Stimulated activated naive CD8-positive, alpha-beta T cell treated with anti-CD3 and anti-CD28 coated beads, Interleukin-15, amount 100 ng/mL, for 72 hours (primary cell): ENCODE measurements around the gene FKBP14.
A peak's percentile ranks its signal among the peaks of the same experiment; 100 is the strongest.
"Not testable (repeated sequence)": the region's sequence is repeated elsewhere in the genome, so short reads cannot be mapped to it uniquely, and the experiment has no call there.

ENCODE experiments used
- ATAC-seq: fragments of 150-1000 bp; cut with Tn5 transposase; 2 replicates; pipeline ENCODE4 v1.10.0; 2021; ENCODE audit warnings: mild to moderate bottlenecking, moderate library complexity
- DNase-seq, 2 donors: peaks; one replicate each; pipeline ENCODE4 v3.0.0; 2021 to 2022
- H3K27ac Mint-ChIP-seq, 2 donors: one replicate each; pipeline ENCODE4 v1.8.0; 2022; ENCODE audit warnings: mild to moderate bottlenecking in 2 of 2, mixed read lengths in 2 of 2, moderate library complexity in 2 of 2
- H3K27me3 Mint-ChIP-seq: one replicate; pipeline ENCODE4 v1.8.0; 2022; ENCODE audit warnings: mixed read lengths
- H3K4me1 Mint-ChIP-seq: one replicate; pipeline ENCODE4 v1.8.0; 2022; ENCODE audit warnings: mild to moderate bottlenecking, mixed read lengths
- H3K4me3 Mint-ChIP-seq, 2 donors: one replicate each; pipeline ENCODE4 v1.8.0; 2022; ENCODE audit warnings: mild to moderate bottlenecking in 2 of 2, mixed read lengths in 2 of 2, moderate library complexity in 1 of 2
- H3K9me3 Mint-ChIP-seq, 2 donors: one replicate each; pipeline ENCODE4 v1.8.0; 2022; ENCODE audit warnings: mixed read lengths in 2 of 2

FKBP14 gene

GRCh38 chr7:30026229-30027064, at the start of gene FKBP14:
FKBP14 (minus strand) TSS chr7:30026702; CDS start chr7:30026508, 194 bp downstream.
- Mint-ChIP-seq H3K4me3 (no peak within 1 kb of the TSS), H3K27ac (peak within 1 kb of the TSS; percentile 94 to 96), H3K4me1 (peaks cover 22% of the 10 kb centered on the region), H3K9me3 (no peaks in the 10 kb centered on the region), H3K27me3 (no peaks in the 10 kb centered on the region)
- DNase-seq (peak; percentile 87 to 95), ATAC-seq (peak; percentile 88)

GRCh38 chr7:30074422-30075030, 48.0 kb upstream of the FKBP14 start:
- H3K9me3 Mint-ChIP-seq, result no peaks in the 10 kb centered on the region
- no peak overlapping the region for H3K4me3 Mint-ChIP-seq
- H3K27ac Mint-ChIP-seq, result no peak overlapping the region
- H3K27me3 Mint-ChIP-seq, result no peaks in the 10 kb centered on the region
- no peak for ATAC-seq
- no peaks in the 10 kb centered on the region for H3K4me1 Mint-ChIP-seq
- no peak for DNase-seq

GRCh38 chr7:30072735-30073134, 46.2 kb upstream of the FKBP14 start:
- DNase-seq, result no peak
- no peaks in the 10 kb centered on the region for H3K9me3 Mint-ChIP-seq
- no peaks in the 10 kb centered on the region for H3K4me1 Mint-ChIP-seq
- no peak overlapping the region for H3K27ac Mint-ChIP-seq
- no peaks in the 10 kb centered on the region for H3K27me3 Mint-ChIP-seq
- H3K4me3 Mint-ChIP-seq, result no peak overlapping the region
- no peak for ATAC-seq

- H3K4me1 Mint-ChIP-seq, result no peaks in the 10 kb centered on the region
- no peaks in the 10 kb centered on the region for H3K27me3 Mint-ChIP-seq
- no peaks in the 10 kb centered on the region for H3K9me3 Mint-ChIP-seq
- H3K4me3 Mint-ChIP-seq, result no peak overlapping the region
- no peak for ATAC-seq
- no peak overlapping the region for H3K27ac Mint-ChIP-seq
- DNase-seq, result no peak
Measured at GRCh38 chr7:30070052-30070451, 43.5 kb upstream of the FKBP14 start.

- ATAC-seq, result no peak
- Mint-ChIP-seq H3K4me3 (no peak overlapping the region), H3K27me3 (no peaks in the 10 kb centered on the region), H3K27ac (no peak overlapping the region), H3K4me1 (no peaks in the 10 kb centered on the region), H3K9me3 (no peaks in the 10 kb centered on the region)
- DNase-seq, result no peak
Measured at GRCh38 chr7:30069096-30069867, 42.8 kb upstream of the FKBP14 start.

DNA sequence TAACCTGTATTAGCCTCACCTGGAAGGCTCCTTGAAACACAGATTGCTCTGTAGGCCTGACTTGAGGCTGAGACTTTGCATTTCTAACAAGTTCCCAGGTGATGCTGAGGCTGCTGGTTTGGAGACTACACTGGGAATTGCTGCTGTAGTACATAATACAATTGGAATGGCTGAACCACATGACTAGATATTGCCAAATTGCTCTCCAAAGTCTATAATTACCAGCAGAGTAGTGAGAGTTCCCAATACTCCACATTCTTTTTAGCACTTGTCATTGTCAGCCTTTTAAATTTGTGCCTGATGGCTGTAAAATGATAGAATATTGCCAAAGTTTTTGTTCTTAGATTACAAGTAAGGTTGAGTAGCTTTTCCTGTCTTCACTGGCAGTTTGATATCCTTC, 41.6 kb upstream of the FKBP14 start:
- H3K9me3 Mint-ChIP-seq, result no peaks in the 10 kb centered on the region
- H3K27ac Mint-ChIP-seq, result no peak overlapping the region
- H3K27me3 Mint-ChIP-seq, result no peaks in the 10 kb centered on the region
- H3K4me1 Mint-ChIP-seq, result no peaks in the 10 kb centered on the region
- no peak overlapping the region for H3K4me3 Mint-ChIP-seq
- ATAC-seq (no peak), DNase-seq (no peak)

DNA sequence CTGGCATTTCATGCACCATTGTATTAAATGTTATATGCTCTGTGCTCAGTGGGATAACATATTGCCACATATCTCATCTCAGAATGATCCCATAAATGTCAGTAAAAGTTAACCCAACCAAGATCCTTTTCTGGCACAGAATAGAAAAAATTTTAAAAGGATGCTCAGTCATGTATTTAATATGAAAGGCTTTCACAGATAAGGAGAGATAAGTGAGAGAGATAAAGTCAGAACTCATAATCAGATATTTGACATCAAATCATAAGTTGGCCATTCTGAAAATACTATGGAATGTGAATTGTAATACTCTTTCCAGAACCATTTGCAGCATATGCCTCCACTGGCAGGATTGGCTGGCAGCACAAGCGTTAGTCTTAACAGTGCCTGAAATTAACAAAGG, 40.2 kb upstream of the FKBP14 start:
- Mint-ChIP-seq H3K4me3 (no peak overlapping the region), H3K27me3 (no peaks in the 10 kb centered on the region), H3K27ac (no peak overlapping the region), H3K9me3 (no peaks in the 10 kb centered on the region), H3K4me1 (no peaks in the 10 kb centered on the region)
- ATAC-seq (no peak), DNase-seq (no peak)

- no peak for DNase-seq
- no peak for ATAC-seq
- H3K9me3 Mint-ChIP-seq, result no peaks in the 10 kb centered on the region
- no peak overlapping the region for H3K4me3 Mint-ChIP-seq
- no peaks in the 10 kb centered on the region for H3K27me3 Mint-ChIP-seq
- no peaks in the 10 kb centered on the region for H3K4me1 Mint-ChIP-seq
- no peak overlapping the region for H3K27ac Mint-ChIP-seq
Measured at GRCh38 chr7:30065746-30066145, 39.2 kb upstream of the FKBP14 start.

DNA sequence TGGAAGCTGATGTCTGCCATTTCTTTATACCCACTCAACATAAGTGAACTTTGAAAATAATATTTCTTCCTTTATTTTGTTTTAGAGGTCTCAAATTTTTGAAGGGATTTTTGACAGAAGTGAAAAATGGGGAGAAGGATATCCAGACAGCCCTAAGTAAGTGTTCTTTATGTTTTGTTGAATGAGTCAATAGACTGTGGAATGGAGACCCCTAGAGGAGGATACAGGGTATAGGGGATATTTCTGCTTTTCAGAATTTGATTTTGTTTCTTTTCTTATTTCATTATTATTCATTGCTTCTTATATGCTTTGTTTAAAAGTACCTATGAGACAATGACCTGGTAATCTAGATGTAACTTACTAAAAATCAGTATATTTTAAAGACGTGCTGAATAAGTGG, 36.1 kb upstream of the FKBP14 start:
- Mint-ChIP-seq H3K27ac (peak overlapping the region; percentile 12 to 57), H3K9me3 (no peaks in the 10 kb centered on the region), H3K27me3 (no peaks in the 10 kb centered on the region), H3K4me1 (no peaks in the 10 kb centered on the region), H3K4me3 (no peak overlapping the region)
- DNase-seq (no peak), ATAC-seq (peak; percentile 62)

DNA sequence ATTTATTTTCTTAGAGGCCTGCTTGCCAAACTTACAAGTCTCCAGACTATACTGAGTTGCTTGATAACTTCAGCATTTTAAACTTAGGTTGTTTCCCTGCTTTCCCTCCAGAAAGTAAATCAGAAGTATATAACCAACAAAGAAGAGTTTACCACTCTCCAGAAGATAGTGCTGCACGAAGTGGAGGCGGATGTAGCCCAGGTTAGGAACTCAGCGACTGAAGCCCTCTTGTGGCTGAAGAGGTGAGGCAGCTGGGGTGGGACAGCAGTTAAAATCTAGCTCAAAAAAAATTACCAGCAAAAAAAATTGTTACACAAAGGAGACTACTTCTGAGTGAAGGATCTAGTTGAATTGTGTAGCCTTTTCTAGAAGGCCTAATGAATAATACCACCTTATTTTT, 35.3 kb upstream of the FKBP14 start:
- H3K4me1 Mint-ChIP-seq, H3K9me3 Mint-ChIP-seq, H3K27ac Mint-ChIP-seq, H3K27me3 Mint-ChIP-seq, H3K4me3 Mint-ChIP-seq: not testable (repeated sequence)
- DNase-seq, result peak; percentile 17 to 41
- ATAC-seq, result peak; percentile 85

DNA sequence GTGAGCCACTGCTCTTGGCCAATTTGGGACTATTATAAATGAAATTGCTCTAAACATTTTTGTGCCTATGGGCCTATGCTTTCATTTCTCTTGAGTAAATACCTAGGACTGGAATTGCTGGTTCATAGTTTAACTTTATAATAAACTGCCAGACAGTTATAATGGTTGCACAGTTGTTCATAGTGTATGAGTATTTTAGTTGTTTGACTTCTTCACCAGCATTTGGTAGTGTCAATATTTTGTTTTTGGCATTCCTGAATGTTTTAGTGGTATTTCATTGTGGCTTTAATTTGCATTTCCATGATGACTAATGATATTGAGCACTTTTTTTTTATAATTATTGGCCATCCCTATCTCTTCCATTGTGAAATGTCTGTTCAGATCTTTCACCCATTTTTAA, 31.2 kb upstream of the FKBP14 start:
- H3K4me3 Mint-ChIP-seq, result no peak overlapping the region
- no peaks in the 10 kb centered on the region for H3K9me3 Mint-ChIP-seq
- no peaks in the 10 kb centered on the region for H3K4me1 Mint-ChIP-seq
- ATAC-seq (no peak), DNase-seq (no peak)
- H3K27ac Mint-ChIP-seq, result no peak overlapping the region
- H3K27me3 Mint-ChIP-seq, result no peaks in the 10 kb centered on the region

DNA sequence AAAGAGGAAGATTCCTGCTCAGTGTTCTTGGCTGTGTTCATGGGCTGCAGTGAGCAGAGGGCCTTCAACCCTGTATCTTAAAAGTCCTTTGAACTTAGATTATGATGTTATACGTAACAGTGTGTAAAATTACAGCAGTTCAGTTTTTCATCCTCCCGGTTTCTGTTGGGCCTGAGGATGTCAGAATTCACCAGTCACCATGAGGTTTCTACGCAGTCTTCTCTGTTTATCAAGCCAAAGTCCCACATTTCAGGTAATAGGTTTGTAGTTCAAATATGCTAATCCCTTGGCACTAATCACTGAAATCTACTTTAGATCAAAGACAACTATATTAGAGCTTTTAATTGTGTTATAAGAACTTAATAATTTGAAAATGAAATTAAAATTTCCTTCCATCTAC, 26.6 kb upstream of the FKBP14 start:
- Mint-ChIP-seq H3K9me3 (no peaks in the 10 kb centered on the region), H3K4me1 (no peaks in the 10 kb centered on the region), H3K27me3 (no peaks in the 10 kb centered on the region), H3K4me3 (no peak overlapping the region), H3K27ac (no peak overlapping the region)
- ATAC-seq, result no peak
- no peak for DNase-seq

- Mint-ChIP-seq H3K4me1 (no peaks in the 10 kb centered on the region), H3K27ac (no peak overlapping the region), H3K9me3 (no peaks in the 10 kb centered on the region), H3K4me3 (no peak overlapping the region), H3K27me3 (no peaks in the 10 kb centered on the region)
- DNase-seq, result no peak
- no peak for ATAC-seq
Measured at GRCh38 chr7:30049173-30049572, 22.7 kb upstream of the FKBP14 start.

- Mint-ChIP-seq H3K27ac (no peak overlapping the region), H3K9me3 (no peaks in the 10 kb centered on the region), H3K4me3 (no peak overlapping the region), H3K27me3 (no peaks in the 10 kb centered on the region), H3K4me1 (no peaks in the 10 kb centered on the region)
- ATAC-seq, result no peak
- DNase-seq, result no peak
Measured at GRCh38 chr7:30048582-30048981, 22.1 kb upstream of the FKBP14 start.

GRCh38 chr7:30047124-30047523, 20.6 kb upstream of the FKBP14 start:
- Mint-ChIP-seq H3K9me3 (no peaks in the 10 kb centered on the region), H3K4me1 (no peaks in the 10 kb centered on the region)

GRCh38 chr7:30046127-30046770, 19.7 kb upstream of the FKBP14 start:
- no peak for DNase-seq
- Mint-ChIP-seq H3K4me1 (no peaks in the 10 kb centered on the region), H3K4me3 (no peak overlapping the region), H3K27me3 (no peaks in the 10 kb centered on the region), H3K27ac (no peak overlapping the region), H3K9me3 (no peaks in the 10 kb centered on the region)
- no peak for ATAC-seq

More at GRCh38 chr7:30047124-30047523, 20.6 kb upstream of the FKBP14 start:
- Mint-ChIP-seq H3K4me3 (no peak overlapping the region), H3K27ac (no peak overlapping the region), H3K27me3 (no peaks in the 10 kb centered on the region)
- ATAC-seq (no peak), DNase-seq (no peak)
